Ramos (cell line): ENCODE results near the gene CLCN2.

Experiments
- in situ Hi-C: fragments of 300-500 bp; cut with MboI; formaldehyde crosslinking; loops from one replicate; pipeline ENCODE4 v1.14.3; 2022; ENCODE audit warnings: low sequenced_read_pairs; ENCODE audit not compliant: unreplicated experiment

The CLCN2 gene

DNA sequence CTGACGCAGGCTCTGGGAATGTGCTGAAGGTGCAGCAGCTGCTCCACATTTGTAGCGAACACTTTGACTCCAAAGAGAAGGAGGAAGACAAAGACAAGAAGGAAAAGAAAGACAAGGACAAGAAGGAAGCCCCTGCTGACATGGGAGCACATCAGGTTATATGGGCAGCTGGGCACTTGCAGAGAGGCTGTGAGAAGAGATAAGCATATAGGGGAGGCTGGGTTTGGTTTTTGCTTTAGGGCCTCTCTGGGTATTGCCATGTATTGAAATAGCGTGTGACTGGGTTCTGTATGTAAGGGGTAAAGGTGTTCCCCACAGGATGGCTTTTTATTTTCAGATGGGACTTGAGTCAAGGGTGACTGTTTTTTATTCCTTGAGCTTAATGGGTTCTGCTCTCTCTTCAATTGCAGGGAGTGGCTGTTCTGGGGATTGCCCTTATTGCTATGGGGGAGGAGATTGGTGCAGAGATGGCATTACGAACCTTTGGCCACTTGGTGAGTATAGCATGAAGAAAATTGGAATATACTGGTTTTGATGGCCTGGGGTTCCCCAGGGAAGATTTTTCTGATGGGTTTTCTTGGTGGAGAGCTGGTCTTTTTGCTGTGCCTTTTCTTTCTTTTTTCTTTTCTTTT lies 54.9 kb downstream of the CLCN2 start:
- in situ Hi-C loops: no loop called here

- in situ Hi-C loops: no loop called here
Measured at GRCh38 chr3:184305577-184305976, 55.8 kb downstream of the CLCN2 start.

DNA sequence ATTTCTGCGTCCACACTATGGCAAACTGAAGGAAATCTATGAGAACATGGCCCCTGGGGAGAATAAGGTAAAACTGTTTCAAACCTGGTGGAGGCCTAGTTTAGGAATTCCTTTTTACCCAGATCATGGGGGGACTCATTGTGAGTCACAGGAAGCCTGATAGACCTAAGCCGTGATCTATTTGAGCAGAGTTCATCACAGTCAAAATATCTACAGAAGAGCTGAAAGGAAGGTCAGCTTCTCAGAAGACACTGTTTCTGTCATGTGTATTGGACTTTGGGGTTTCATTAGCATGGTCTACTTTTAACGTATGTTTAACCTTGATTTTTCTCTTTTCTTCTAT lies 61.1 kb downstream of the CLCN2 start:
- in situ Hi-C loops: no loop called here

GRCh38 chr3:184299488-184300377 lies 61.7 kb downstream of the CLCN2 start:
- in situ Hi-C loops: loop anchor here (25.0 kb wide), 1 partner anchor 862 kb away; the partner anchor contains the start of gene MCF2L2

DNA sequence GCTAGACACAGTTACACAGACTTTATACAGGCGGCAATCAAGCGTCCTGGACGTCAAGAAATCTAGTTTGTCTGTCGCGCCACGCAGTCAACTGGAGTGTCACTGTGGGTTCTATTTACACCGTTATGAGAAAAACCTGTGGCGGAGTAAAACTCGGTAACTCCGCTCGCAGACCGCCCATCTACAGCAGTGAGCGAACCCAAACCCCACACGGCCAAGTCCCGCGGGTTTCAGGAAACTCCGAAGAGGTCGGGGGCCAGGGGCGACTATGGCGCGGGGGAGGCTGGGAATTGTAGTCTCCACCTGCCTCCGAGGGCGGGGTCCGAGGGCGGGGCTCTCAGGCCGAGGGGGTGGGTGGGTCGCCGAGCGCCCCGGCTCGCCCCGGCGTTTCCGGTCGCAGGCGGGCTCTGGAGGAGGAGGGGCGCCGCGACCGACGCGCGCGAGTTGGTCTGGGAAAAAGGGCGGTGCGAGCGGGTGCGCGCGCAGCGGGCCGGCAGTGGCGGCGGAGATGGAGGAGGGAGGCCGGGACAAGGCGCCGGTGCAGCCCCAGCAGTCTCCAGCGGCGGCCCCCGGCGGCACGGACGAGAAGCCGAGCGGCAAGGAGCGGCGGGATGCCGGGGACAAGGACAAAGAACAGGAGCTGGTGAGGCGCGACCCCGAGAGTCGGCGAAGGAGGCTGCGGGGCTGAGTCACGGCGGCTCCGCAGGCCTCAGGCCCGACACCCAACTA lies 62.5 kb downstream of the CLCN2 start, which contains the start of gene PSMD2:
Gene PSMD2, plus strand, starts transcription at position 483 of the 729 bp plus-strand sequence. Its CDS starts 26 bp downstream, at position 509.
- in situ Hi-C loops: loop anchor here (25.0 kb wide), 1 partner anchor 862 kb away; the partner anchor contains the start of gene MCF2L2

- in situ Hi-C loops: loop anchor here (25.0 kb wide), 1 partner anchor 859 kb away; the partner anchor contains the start of gene MCF2L2
Measured at GRCh38 chr3:184296616-184297015, 64.8 kb downstream of the CLCN2 start.
